GM19328 (cell line): ENCODE data around the gene CUEDC1.

Experiments used
- ATAC-seq: cut with Tn5 transposase; IDR thresholded peaks from one replicate; pipeline ENCODE4 v1.9.1; 2021; ENCODE audit warnings: mild to moderate bottlenecking, moderate library complexity; ENCODE audit not compliant: unreplicated experiment

Gene CUEDC1

DNA sequence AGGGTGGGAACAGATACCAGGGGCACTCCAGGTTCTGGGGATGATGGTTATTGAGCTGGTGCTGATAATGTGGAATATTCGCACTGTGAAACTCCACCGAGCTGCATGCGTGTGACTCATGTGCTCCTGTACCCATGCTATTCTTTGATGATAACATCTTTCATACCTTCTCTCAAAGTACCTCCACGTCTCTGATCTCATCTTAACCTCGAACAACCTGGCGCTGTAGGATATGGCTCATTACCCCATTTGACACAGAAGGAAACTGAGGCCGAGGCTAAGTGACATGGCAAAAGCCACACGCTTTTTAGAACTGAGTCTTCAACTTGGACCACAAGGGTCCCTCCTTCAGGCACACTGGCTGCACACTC, 75.1 kb downstream of the CUEDC1 start:
- ATAC-seq: no peak

DNA sequence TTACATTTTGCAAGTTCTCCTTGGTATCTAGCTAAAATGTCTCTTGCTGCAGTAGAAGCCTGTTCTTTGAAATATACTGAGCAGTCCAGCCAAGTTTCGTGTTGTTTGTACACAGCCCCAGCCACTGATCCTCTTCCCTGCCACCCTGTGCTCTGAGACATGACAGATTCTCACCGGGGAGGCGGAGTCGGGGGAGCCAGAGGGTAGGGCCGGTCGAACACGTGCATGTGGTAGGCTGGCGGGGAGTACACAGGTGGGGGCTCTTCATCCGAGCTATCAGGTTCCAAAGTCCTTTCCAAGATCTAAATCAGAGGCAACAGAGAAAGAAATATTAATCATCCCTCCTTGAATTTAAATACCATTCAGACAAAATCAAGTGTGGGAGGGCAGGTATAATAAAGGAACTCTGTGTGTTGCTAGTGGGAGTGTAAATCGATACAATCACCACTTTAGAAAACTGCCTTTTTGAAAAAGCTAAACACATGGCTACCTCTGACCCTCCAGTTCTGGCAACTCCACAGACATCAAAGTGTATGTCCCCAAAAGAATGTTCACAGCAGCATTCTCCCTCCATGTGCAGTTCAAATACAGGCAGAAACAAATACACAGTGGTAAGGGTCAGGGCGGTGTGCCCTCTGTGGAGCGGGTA, 75.7 kb downstream of the CUEDC1 start:
- ATAC-seq: no peak

DNA sequence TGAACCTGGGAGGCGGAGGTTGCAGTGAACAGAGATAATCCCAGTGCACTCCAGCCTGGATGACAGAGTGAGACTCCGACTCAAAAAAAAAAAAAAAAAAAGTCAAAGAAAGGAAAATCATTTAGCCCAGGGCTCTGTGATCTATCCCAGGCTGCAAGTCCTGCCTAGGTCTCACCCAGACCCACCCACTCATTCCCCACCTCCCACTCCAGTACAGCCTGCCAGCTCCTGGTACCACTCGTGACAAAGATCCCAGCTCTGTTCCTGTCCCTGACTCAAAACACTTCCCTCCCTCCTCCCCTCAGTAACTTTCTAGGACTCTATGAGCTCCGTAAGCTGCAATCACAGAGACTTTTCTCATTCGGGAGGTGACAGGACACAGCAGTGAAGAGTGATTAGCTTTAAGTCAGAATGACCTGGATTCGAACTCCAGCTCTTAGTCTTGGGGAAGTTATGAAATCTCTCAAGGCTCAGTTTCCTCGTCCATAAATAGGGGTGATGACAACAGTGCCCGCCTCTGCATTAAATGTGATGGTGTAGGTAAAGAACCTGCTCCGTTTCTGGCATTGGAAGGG, 77.3 kb downstream of the CUEDC1 start:
- ATAC-seq: no peak

DNA sequence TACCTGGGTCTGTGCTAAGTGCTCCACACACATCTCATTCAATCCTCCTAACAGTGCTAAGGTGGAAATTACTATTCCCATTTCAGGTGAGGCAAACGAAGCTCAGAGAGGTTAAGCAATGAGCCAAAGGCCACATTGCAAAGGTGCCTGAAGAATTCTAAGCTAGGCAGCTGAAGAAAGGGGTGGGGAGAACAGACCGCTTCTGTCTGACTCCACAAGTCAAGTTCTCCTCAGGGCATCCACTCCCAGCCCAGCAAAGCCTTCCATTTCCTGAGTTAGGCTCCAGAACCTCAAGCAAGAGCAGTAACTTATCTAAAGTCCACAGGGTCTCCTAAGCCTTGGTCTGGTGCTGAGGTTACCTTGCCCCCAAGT, 78.4 kb downstream of the CUEDC1 start:
- ATAC-seq: no peak

DNA sequence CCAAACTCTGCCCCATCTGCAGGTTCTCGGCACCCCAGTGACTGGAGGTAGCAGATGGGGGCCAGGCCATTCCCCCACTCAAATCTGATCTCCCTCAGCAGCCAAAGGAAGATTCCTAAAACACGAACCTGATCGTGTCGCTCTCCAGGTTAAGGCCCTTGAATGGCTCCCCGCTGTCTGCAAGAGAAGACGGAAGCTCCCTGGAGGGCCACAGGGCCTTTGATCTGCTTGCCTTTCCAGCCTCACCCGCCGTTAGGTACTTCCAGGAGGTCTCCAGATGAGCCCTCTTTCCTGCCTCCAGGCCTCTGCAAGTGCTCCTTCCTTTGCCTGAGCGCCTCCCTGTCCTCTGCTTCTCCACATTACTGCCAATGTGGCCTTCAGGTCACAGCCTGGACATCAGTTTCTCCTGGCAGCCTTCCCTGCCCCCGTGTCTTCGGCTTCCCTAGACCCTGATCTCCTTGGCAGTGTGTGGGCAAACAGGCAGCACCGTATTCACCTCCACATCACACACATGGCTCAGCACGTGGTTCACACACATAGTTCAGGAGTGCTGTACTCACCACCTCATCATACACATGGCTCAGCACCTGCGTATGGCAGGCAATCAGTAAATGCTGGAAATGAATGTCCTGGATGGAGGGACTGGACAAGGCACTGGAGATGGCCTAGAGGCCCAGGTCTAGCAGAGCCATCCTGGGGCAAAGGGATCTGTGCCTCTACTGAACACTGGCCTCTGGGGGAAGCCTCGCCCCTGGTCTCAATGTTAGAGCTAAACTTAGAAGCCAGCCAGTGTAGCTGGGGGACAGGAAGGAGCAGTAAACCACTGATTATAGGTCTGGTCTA, 79.0 kb downstream of the CUEDC1 start:
- no peak for ATAC-seq

DNA sequence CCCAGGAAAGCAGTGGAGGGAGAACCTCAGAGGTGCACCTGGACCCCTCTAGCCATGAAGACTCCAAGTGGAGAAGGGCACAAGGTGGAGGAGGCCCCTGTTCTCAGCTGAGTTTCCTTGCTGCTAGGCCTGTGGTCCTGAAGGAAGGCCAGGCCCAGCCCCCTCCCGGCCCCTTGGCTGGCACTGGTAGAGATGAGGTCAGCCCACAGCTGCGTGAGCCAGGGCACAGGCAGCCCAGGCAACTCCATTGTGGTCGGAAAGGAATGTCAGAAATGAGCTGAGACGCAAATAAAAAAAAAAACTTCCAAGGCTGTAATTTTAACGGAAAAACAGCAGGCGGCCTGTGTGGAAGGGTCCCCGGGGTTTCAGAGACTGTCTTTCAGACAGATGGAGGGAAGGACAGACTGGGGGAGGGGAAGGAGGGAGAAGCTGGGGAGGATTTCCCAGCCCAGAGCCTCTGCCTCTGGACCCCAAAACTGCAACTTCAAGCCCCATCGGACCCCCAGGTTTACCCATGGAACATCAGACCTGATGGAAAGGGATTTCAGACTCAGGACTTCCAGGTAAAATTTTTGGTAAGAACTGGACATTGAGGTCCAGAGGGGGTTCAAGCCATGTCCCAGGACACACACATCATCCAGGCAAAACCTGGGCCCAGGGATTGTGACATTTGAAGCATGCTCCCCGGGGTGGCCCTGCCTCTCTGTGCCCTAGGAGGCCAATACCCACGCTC, 79.8 kb downstream of the CUEDC1 start:
- ATAC-seq: no peak

DNA sequence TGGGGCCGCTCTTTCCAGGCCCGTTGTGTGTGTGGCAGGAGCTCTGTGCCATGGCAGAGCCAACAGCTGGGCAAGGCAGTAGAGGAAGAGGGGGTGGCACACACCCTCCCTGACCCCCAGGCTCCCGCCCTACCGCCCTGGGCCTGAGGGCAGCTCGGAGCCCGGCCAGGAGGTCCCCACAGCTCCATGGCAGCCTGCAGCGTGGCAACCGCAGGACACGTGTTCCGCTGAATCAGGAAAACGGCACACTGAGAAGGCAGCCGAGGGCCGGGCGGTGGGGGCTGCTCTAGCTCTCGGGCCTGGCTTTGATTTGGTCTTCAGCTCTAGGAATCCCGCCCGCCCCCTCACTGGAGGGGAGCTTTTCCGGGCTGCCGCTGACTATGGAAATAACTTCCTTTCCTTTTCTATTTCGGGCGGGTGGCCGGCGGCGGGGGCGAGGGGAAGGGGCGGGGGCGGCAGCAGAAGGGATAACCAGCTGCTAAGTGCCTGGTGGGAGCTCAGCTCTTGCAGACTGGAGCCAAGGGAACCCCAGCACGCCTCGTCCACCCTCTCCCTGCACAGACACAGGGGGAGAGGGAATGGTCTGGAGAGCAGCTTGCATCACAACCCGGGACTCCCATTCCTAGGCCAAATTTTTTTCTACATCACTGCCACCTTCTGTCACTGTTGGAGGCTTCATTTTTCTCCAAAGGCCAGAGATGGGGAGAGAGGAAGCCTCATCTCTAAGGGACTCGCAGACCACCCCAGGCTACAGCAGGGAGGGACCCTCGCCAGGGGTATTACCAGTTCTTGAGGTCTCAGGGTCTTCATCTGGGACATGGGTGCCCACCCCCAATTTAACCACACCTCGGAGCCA, 80.5 kb downstream of the CUEDC1 start:
- no peak for ATAC-seq

DNA sequence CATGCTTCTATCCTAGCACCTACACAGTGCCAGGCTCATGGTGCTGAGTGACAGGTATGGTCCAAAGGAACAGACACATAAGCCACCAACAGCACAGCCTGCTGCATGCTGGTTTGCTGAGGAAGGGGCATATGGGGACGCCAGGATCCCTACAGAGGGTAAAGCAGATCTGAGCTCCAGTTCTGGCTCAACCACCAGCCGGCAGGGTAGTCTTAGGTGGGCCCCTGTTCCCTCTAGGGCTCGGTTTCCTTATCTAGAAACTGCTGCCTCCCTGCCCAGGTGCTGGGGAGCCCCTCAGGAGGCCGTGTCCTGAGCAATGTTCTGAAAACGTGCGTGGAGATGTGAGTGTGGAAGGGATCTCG, 81.2 kb downstream of the CUEDC1 start:
- ATAC-seq: no peak

DNA sequence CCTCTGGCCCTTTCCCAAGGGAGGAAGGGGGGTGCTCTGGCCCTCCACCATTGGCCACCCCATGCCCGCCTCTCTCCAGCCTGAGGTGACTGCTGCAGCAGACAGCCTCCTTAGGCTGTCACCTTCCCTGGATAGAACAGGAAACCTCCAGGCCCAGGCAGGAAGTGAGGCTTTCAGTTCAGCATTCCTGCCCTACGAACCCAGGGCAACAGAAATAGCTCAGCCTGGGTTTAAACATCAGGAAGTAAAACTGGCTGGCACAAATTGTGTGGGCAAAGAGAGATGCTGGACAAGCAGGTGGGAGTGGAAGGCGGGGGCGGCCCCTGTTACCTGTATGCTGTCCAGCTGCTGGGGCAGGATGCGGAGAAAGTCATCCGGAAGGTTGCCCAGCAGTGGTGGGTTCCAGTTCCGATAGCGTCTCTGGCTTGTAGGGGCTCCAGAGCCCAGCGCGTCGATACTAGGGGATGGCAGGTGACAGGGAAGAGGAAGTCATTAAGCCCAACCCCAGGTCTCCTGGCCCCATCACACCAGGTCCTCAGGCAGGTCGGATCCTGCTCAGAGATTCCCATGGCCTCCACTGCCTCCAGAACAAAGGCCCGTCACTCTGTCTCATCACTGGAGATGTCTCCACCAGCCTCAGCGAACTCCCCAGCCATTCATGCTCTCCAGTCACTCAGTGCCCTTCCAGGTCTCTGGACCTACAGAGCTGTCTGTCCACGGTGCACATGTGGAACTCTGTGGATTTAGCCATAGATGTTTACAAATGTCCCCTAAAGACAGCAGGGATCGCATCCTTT, 81.8 kb downstream of the CUEDC1 start:
- ATAC-seq: no peak

DNA sequence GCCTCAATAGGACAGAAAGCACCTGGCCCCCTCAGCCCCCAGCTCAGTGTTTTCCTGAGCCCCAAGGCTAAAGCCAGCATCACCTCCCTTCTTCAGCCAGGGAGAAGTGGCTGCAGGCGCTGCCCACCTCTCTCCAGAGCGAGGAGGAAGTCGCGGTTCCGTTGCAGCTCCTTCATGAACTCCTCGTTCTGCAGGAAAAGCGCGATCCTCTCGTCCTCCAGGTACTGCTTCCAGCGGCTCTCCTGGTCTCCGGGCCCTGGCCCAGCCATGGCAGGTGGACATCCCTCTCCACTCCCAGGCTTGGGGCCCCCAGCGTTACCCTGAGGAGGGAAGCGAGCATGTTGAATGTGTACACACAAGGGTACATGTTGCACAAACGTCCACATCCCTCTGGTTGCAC, 82.7 kb downstream of the CUEDC1 start:
- ATAC-seq: no peak

DNA sequence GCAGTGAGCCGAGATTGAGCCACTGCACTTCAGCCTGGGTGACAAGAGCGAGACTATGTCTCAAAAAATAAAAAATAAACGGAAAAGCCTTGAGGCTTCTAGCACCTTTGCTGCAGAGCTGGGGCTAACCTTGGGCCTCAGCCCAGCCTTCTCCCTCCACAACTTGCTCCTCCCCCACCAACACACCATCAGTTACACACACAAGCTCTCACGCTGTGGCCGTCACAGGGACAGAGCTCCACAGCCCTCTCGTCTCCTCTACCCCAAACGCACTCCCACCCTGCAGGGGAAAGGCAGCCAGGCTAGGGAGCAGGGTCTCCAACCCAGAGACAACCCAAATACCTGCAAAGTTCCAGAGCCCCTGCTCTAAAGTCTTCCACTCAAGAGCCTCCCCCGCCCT, 83.3 kb downstream of the CUEDC1 start:
- no peak for ATAC-seq

DNA sequence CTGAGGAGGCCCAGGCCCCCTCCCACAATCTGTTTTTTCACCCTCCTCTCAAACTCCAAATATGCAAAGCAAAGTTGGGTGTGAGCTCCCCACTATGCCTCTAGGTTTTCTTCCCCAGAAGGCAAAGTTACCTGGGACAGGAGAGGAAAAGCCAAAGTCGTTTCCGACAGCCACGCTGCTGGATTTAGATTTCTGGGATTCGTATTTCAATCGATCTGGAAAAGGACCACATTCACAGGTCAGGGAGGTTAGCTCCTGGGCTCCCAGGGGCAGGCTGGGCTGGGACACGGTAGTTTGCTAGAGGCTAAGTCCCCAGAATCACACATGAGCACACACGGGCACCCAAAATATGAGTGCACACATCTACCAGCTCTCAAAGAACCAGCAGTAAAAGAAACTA, 84.1 kb downstream of the CUEDC1 start:
- ATAC-seq: no peak

DNA sequence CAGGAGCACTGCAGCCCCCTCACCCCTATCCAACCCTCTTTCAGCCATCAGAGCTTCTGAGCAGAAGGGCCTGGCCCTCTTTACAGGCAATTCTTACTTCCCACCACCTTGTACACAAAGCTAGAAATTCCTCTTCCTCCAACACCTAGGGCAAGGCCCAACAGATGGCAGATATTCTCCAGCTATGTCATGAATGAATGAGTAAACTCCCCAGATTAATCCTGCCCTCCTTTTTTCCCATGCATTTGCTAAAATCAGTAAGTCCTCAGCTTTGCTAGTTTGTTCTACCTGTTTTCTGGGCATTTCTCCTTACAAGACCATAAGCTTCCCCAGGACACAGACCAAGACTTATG, 85.0 kb downstream of the CUEDC1 start:
- ATAC-seq: no peak

DNA sequence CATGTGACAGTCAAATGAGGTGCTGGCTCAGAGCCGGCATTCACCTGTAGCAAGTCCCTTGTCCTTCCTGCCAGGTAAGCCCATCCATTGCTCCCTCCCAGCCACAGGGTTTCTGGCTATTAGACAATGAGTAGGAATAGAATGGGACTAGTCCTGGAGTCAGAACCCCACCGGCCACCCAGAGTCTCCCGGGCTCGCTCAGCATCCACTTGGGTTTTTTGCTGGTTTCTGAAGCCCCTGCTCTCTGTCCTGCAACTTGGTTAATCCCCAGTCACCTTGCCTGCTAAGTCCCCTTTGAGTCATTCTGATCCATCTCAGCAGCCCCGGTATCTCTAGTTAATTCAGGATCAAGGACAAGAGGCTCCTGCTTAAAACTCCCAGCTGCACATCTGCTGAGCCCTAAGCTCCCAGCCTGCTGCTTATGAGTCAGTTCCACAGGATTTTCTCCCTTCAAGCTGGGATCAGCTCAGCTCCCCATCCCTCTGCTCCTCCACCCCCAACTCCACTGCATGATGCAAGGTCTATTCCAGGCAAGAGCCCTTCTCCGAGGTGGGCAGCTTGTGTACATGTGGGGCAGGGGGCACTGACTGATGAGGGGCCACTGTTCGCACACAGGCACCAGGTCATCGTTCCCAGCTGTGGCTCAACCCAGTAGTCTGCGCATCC, 85.5 kb downstream of the CUEDC1 start:
- ATAC-seq: no peak

DNA sequence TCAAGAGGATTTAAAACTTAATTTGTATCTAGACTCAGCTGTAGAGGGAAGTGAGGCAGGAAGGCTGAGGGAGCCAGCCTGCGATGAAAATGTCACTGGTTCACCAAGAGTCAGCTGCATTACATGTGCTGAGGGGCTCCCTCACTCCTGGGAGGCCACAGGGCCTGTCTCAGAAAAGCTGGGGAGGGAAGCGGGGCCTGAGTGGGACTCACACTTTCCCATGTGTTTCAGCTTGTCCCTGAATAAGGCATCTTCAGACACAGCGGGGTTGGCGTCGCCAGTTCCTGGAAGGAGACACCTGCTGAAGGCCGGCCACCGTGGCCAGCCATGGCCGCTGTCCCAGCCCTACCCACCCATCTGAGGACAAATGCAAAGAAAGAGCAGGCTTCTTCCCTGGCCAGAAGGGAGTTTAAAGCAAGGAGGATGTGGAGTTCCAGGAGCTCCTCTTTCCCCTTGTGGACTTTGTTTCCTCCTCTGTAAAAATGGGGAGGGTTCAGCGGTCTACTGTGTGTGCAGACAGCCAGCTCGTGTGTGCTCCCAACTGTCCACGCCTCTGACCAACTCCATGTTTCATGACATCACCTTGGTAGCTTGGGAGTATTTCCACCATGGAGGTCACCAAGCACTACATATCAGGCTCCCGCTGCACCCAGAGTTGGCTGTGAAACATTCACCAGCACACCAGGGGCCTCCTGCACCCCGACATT, 86.1 kb downstream of the CUEDC1 start:
- ATAC-seq: no peak

DNA sequence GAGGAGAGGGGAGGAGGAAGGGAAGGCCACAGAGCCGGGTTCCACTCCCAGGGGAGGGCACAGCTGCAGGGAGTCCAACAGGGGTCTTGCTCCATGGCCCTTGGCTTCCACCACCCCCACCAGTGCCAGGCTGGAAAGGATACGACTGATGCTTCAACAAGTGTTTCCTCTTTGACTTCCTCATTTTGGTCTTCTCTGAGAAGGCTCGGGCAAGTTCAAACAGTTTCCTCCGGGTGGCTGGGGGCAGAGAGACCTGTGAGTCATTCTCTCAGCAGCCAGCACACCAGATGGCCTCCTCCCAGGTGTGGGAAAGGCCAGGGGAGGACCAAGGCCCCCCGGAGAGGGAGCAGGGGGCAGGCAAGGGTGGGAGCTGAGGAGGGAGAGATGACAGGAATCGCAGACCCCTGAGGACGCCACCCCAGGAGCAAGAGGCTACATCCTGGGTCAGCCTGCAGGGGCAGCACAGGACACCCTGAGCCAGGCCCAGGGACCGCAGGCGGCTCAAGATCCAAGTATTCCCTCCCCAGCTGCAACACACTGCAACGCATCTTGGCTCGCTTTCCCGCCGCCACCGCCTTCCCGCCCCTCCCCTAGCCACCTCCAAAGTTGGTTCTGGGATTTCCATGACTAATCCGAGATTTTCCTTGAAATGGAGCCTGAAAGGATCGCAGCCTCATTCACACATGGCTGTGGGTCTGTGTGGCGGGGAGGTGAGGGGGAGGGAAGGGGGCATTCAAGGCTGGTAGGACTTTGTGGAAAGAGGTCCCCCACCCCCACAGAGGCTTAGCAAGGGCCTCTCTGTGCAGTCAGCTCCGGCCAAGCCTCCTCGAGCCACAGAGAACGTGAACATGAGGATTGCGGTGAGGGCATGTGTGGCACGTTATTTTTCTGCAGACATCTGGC, 87.0 kb downstream of the CUEDC1 start:
- no peak for ATAC-seq

DNA sequence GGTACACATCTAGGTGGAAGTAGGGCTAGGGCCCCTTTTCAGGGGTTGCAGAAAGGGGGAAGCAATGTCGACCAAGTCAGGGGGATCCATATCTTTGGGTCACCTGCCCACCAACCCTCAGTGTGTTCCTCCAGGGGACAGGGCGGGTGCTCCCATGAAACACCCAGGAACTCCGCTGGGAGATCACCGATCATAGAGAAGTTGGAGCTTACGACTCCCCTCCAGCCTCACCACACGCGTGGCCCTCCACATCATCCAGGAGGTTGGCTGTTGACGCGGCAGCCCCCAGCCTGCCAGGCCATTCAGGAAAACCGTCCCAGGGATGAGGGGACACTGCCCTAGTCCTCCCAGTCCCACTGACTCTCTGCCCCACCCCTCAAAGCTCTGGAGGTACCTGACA, 88.1 kb downstream of the CUEDC1 start:
- no peak for ATAC-seq

DNA sequence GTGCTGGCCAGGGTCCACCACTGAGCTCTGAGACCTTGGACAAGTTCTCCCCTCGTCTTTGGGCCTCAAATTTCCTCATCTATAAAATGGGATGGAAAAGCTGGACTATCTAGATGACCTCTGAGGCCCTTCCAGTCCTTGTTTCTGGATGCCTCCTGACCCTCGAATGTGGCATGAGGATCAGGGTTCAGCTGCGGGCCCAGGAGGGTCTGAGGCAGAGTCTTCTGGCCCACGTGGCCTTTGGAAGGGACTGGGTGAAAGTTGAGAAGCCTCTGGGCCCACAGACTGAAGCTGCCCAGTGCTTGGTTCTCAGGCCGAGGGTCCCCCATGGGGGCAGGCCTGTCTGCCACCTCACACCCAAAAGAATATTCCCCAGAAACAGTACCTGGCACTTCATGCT, 88.5 kb downstream of the CUEDC1 start:
- no peak for ATAC-seq
